Heart left ventricle (tissue), 16 donors: ENCODE results near the gene TMEM126A. TPM values are rescaled to one million over a fixed set of nuclear protein-coding genes. Genes with fewer than 3 reads are reported as not detected.

Experiments used
- ATAC-seq, 4 donors: fragments of 200-7000 bp; cut with Tn5 transposase; one replicate each; pipeline ENCODE4 v1.9.1; 2020 to 2022; ENCODE audit warnings: moderate library complexity in 4 of 4, mild to moderate bottlenecking in 3 of 4, moderate number of reproducible peaks in 1 of 4
- DNase-seq, 5 donors: peaks; one replicate each; pipeline ENCODE4 v3.0.0-alpha.2; 2020
- H3K27ac ChIP-seq, 12 donors: fragments of 200-600 bp; sonication (generic) in 4 of 12; one replicate each; pipeline versions ENCODE4 v1.5.0 to v1.8.0; 2016 to 2022; ENCODE audit warnings: mild to moderate bottlenecking in 2 of 12
- H3K27me3 ChIP-seq, 9 donors: fragments of 200-600 bp; sonication (generic) in 2 of 9; one replicate each; pipeline versions ENCODE4 v1.5.1 to v1.8.0; 2016 to 2022; ENCODE audit warnings: mild to moderate bottlenecking in 3 of 9
- H3K36me3 ChIP-seq, 9 donors: fragments of 200-600 bp; sonication (generic) in 2 of 9; one replicate each; pipeline versions ENCODE4 v1.5.0 to v1.8.0; 2018 to 2022; ENCODE audit warnings: mild to moderate bottlenecking in 2 of 9
- H3K4me1 ChIP-seq, 12 donors: fragments of 200-600 bp; sonication (generic) in 4 of 12; one replicate each; pipeline versions ENCODE4 v1.5.0 to v1.8.0; 2016 to 2022; ENCODE audit warnings: mild to moderate bottlenecking in 3 of 12
- H3K4me3 ChIP-seq, 12 donors: fragments of 200-600 bp; sonication (generic) in 4 of 12; one replicate each; pipeline versions ENCODE4 v1.5.0 to v1.8.0; 2017 to 2022; ENCODE audit warnings: mild to moderate bottlenecking in 9 of 12, moderate library complexity in 4 of 12
- H3K9me3 ChIP-seq, 12 donors: fragments of 200-600 bp; sonication (generic) in 4 of 12; one replicate each; pipeline versions ENCODE4 v1.5.0 to v1.8.0; 2016 to 2022; ENCODE audit warnings: mild to moderate bottlenecking in 1 of 12
- POLR2A ChIP-seq, 2 donors: fragments of 450-650 bp; IDR thresholded peaks; one replicate each; pipeline ENCODE4 v1.6.1; 2017; ENCODE audit warnings: antibody characterized with exemption in 2 of 2, mild to moderate bottlenecking in 2 of 2, moderate library complexity in 2 of 2
- WGBS, 4 donors: extraction: QIAGEN DNeasy Blood & Tissue Kit in 2 of 4; methylation state at CpG; one replicate each; pipeline versions ENCODE4 v1.1.5 to v1.1.7; 2013 to 2018; 5-methylcytosine and 5-hydroxymethylcytosine counted together
- intact Hi-C, 10 donors: fragments of 100-400 bp; cut with DNase I; formaldehyde crosslinking; loops; one replicate each; pipeline versions ENCODE4 v1.11.1 to v1.14.2; 2022
- polyA plus RNA-seq, 2 donors: library from polyadenylated mRNA; stranded (reverse); fragments of 200-250 nt; gene quantifications; one replicate each; pipeline ENCODE4 v1.2.3, GENCODE V29; 2013
- total RNA-seq, 9 donors: library from RNA; depleted of rRNA in 2 of 9; stranded (reverse); fragments of >200 nt in 2 of 9; fragmentation: NEBNext Ultra II Directional in 3 of 9; extraction: Animal tissue kit (Norgen Biotek cat#: 25700) in 3 of 9; gene quantifications; one replicate each; pipeline versions ENCODE4 v1.1.0 to v1.2.4, GENCODE V29; 2016 to 2023
- TF ChIP-seq, protein P1 (sequence below), 12 donors: fragments of 200-600 bp; sonication (generic) in 4 of 12; IDR thresholded peaks; one replicate each; pipeline versions ENCODE4 v1.5.0 to v1.8.0; 2018 to 2022; ENCODE audit warnings: antibody characterized with exemption in 12 of 12, mild to moderate bottlenecking in 5 of 12
- donor health status: ischemic (EF 13 %, LVEDD 7.1; RV severe dilation, severe dysfunction).
- donor health status: healthy with polysubstance abuse.
- donor health status: DM: no; HTN: yes; CAD: no.
- donor health status: DM: no; HTN: no; CAD: no.
- donor health status: ischemic (EF 25% LVEDD 6.9; RV normal size, moderate dysfunction).
- donor health status: ischemic (EF 25% LVEDD 5.7; RV mildly dilated, moderate dysfunction).
- donor health status: healthy.
- donor health status: DM: yes; HTN: yes; CAD: no.
- donor health status: ischemic (EF 35%, LVEDD 5.7; RV mildly dilated, moderate dysfunction).
- donor health status: nonischemic (EF 11% LVEDD 7.7; RV severe dilation, severe dysfunction).
- donor health status: DM: yes; HTN: yes; CAD: no.
- donor health status: PGD.
- donor health status: ischemic (EF 29% LVEDD 5.4; RV normal size, mild dysfunction).
- donor health status: nonischemic (EF 23%, LVEDD 6.1; RV moderate dilation, normal function).

The TMEM126A gene
- total and polyA plus RNA-seq, 11 donors = 36.3 to 209 (median 73.1) TPM

DNA sequence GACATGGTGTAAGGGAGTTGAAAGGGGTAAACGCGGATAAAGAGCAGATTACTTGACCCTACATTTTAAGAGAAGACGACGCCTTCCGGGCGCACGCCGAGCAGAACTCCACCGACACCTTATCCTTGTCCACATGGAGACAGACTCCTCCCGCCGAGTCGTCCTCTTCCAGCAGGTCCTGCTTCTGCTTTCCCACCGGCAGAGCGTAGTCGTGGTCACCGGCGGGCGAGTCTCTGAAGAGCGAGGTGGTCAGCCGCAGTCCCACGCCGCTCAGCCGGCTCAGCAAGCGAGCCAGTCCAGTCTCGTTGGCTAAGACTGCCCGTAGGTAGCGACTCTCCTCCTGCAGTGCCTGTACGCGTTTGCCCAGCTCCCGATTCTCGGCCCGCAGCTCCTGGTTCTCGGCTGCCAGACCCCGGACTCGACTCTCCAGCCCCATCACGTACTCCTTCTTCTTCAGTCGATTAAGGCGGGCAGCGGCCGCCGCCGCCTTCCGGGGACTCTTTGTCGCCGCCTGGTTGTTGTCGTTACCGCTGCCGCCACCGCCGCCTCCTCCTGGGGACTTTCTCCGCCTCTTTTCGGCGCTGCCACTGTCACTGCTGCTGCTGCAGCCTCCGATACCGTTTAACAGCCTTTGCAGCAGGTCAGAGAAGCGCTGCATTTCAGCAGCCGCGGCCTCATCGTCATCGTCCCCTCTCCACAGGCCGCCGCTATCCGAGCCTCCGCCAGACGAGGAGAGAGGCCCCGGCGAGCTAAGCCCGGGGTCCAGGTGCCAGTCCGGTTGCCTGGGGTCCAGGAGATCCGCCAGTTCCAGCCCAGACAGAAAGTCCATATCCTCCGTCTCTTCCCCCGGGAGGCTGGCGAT, 16.2 kb downstream of the TMEM126A start:
- WGBS, 4 donors = 0 to 1% (median 0%) methylated on average over 49 to 73 of the region's 73 CpGs
- H3K4me1 ChIP-seq = peaks cover 0 to 51% (median 43%) of the 10 kb centered on the region in 12 donors

DNA sequence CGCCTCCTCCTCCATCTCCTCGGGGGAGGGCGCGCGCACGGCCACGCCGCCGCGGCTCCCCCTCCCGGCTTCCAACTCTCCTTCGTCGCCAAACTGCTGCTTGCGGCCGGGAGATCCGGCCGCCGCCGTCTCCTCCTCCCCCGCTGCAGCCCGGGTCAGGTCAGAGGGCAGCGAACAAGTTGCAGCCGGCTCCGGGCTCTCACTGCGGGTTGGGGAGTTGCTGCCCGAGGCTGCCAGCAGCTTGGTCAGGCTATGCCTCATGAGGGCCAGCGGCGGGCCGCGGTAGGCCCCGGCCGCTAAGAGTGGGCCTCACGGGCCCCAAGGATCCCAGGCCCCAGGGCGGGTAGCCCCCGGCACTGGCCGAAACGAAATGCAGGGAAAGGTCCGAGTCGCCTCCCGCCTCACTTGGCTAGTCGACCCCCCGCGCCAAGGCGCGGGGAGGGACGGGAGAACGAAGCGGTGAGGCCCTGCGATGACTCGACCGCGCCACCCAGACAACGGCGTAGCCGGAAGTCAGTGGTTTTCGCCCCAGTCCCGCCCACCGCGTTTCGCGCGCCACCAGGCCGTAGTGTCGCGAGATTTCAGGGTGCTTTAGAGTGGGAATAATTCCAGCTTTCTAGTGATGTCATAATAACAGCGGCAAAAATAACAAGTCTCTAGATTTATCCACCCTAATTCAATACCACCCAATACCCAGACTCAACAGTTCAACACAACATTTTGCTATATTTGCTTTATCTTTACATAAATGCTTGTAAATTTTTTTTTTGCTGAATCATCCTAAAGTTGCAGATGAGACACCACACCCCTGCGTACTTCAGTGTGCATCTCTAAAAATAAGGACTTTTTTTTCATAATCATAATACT, 17.1 kb downstream of the TMEM126A start, which contains the start of gene CREBZF:
Gene CREBZF, minus strand, starts transcription at position 515 of the 867 bp plus-strand sequence. Its CDS starts 254 bp downstream, at position 261.
- 0 to 2% (median 1%) methylated on average over 16 to 67 of the region's 67 CpGs for WGBS, 4 donors
- Histone ChIP-seq H3K27ac (peak within 1 kb of the TSS; percentile 92 to 99 (median 96)), H3K4me3 (peak within 1 kb of the TSS; percentile 71 to 94 (median 88)), H3K9me3 (no peaks in the 10 kb centered on the region), H3K27me3 (no peaks in the 10 kb centered on the region), H3K36me3 (peaks cover 0 to 35% (median 22%) of the 10 kb centered on the region in 9 donors), H3K4me1 (peaks cover 0 to 42% (median 35%) of the 10 kb centered on the region in 12 donors)
- intact Hi-C loops = loop anchor here in 9 of 10 donors (1.0 to 10.0 kb wide), 4 partner anchors 36 to 70 kb away; partner anchors contain the start of genes TMEM126B (in 9 of the 9) and DLG2 (in 6 of the 9)
- peak; percentile 93 to 96 (median 96) for ATAC-seq
- peak in 1 of 2 donors; percentile 95 for TF ChIP-seq POLR2A (IDR thresholded peaks at IDR 0.05)
- TF ChIP-seq, protein P1, sequence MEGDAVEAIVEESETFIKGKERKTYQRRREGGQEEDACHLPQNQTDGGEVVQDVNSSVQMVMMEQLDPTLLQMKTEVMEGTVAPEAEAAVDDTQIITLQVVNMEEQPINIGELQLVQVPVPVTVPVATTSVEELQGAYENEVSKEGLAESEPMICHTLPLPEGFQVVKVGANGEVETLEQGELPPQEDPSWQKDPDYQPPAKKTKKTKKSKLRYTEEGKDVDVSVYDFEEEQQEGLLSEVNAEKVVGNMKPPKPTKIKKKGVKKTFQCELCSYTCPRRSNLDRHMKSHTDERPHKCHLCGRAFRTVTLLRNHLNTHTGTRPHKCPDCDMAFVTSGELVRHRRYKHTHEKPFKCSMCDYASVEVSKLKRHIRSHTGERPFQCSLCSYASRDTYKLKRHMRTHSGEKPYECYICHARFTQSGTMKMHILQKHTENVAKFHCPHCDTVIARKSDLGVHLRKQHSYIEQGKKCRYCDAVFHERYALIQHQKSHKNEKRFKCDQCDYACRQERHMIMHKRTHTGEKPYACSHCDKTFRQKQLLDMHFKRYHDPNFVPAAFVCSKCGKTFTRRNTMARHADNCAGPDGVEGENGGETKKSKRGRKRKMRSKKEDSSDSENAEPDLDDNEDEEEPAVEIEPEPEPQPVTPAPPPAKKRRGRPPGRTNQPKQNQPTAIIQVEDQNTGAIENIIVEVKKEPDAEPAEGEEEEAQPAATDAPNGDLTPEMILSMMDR (IDR thresholded peaks at IDR 0.05) = no peak
- DNase-seq = peak; percentile 95 to 97 (median 95)

More for the DNA sequence above, 16.2 kb downstream of the TMEM126A start:
- peak; percentile 72 to 82 (median 77) for ATAC-seq
- Histone ChIP-seq H3K27me3 (no peaks in the 10 kb centered on the region), H3K36me3 (peaks cover 0 to 44% (median 30%) of the 10 kb centered on the region in 9 donors), H3K27ac (peak overlapping the region; percentile 92 to 99 (median 96)), H3K4me3 (peak overlapping the region; percentile 71 to 94 (median 88)), H3K9me3 (no peaks in the 10 kb centered on the region)
- intact Hi-C loops = loop anchor here in 9 of 10 donors (1.0 to 10.0 kb wide), 5 partner anchors 15 to 69 kb away; partner anchors contain the start of genes TMEM126B (in 8 of the 9) and DLG2 (in 6 of the 9)
- DNase-seq = peak; percentile 77 to 90 (median 85)
- TF ChIP-seq, protein P1 (IDR thresholded peaks at IDR 0.05) = peak; percentile 41 to 79 (median 64)
- TF ChIP-seq POLR2A (IDR thresholded peaks at IDR 0.05) = no peak

DNA sequence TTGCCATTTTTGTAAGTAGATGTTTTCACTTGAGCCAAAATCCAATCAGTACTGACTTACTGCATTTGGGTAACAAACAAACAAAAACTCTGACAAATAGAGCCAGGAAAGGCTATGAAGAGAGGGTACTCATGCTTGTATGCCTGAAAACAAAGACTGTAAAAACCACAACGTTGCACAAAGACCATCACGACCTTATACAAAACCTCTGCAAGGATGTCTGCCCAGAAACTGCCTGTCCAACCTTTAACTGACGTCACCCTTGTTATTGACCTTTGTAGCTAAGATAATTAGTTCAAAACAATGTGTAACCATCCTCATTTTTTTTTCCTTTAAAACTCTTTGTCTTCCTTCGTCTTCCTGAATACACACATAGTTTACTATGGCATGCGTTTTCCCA, 18.0 kb downstream of the TMEM126A start:
- Histone ChIP-seq H3K4me3 (peak overlapping the region in 2 of 12 donors; percentile 78 to 88), H3K27ac (peak overlapping the region in 7 of 12 donors; percentile 96 to 99 (median 97)), H3K9me3 (no peaks in the 10 kb centered on the region), H3K27me3 (no peaks in the 10 kb centered on the region), H3K4me1 (peaks cover 0 to 35% (median 26%) of the 10 kb centered on the region in 12 donors), H3K36me3 (peaks cover 0 to 26% (median 13%) of the 10 kb centered on the region in 9 donors)
- DNase-seq (no peak), ATAC-seq (no peak)
- TF ChIP-seq POLR2A (IDR thresholded peaks at IDR 0.05) = no peak
- TF ChIP-seq, protein P1 (IDR thresholded peaks at IDR 0.05) = no peak
- WGBS, 4 donors = 80 to 82% (median 81%) methylated on average over 5 of the region's 5 CpGs
- intact Hi-C loops = loop anchor here in 3 of 10 donors (1.0 to 10.0 kb wide), 3 partner anchors 37 to 71 kb away; partner anchors contain the start of gene TMEM126B (in 2 of the 3)
